ENCODE data around the gene MAD1L1.
"Not testable (repeated sequence)": the region's sequence is repeated elsewhere in the genome, so short reads cannot be mapped to it uniquely, and the experiment has no call there.

The MAD1L1 gene

GRCh38 chr7:2037808-2038522 is 194.8 kb downstream of the MAD1L1 start:
- no peak for DNase-seq

GRCh38 chr7:2037301-2037807 is 195.4 kb downstream of the MAD1L1 start:
- no peak for DNase-seq

GRCh38 chr7:2036786-2037185 is 196.0 kb downstream of the MAD1L1 start:
- no peak for DNase-seq

- DNase-seq: not testable (repeated sequence)
Measured at GRCh38 chr7:2036201-2036600, 196.5 kb downstream of the MAD1L1 start.

GRCh38 chr7:2034291-2035201 is 198.2 kb downstream of the MAD1L1 start:
- DNase-seq: no peak

GRCh38 chr7:2033586-2034135 is 199.1 kb downstream of the MAD1L1 start:
- no peak for DNase-seq

- DNase-seq: no peak
Measured at GRCh38 chr7:2032876-2033407, 199.8 kb downstream of the MAD1L1 start.

GRCh38 chr7:2032030-2032875 is 200.5 kb downstream of the MAD1L1 start:
- DNase-seq: no peak

GRCh38 chr7:2031451-2031845 is 201.3 kb downstream of the MAD1L1 start:
- no peak for DNase-seq

GRCh38 chr7:2030475-2031450 is 202.0 kb downstream of the MAD1L1 start:
- DNase-seq: no peak

GRCh38 chr7:2029936-2030335 is 202.8 kb downstream of the MAD1L1 start:
- no peak for DNase-seq

- DNase-seq: no peak
Measured at GRCh38 chr7:2029211-2029905, 203.4 kb downstream of the MAD1L1 start.

GRCh38 chr7:2028733-2029132 is 204.0 kb downstream of the MAD1L1 start:
- DNase-seq: no peak

- no peak for DNase-seq
Measured at GRCh38 chr7:2025188-2025587, 207.6 kb downstream of the MAD1L1 start.

GRCh38 chr7:2024567-2024918 is 208.2 kb downstream of the MAD1L1 start:
- no peak for DNase-seq

- no peak for DNase-seq
Measured at GRCh38 chr7:2023877-2024566, 208.7 kb downstream of the MAD1L1 start.

GRCh38 chr7:2022737-2023250 is 210.0 kb downstream of the MAD1L1 start:
- no peak for DNase-seq

GRCh38 chr7:2022021-2022409 is 210.7 kb downstream of the MAD1L1 start:
- DNase-seq: no peak

- DNase-seq: no peak
Measured at GRCh38 chr7:2019711-2020511, 212.8 kb downstream of the MAD1L1 start.
